ENCODE data around the gene DLGAP4.

The DLGAP4 gene

GRCh38 chr20:36333841-36334240 lies 27.7 kb downstream of the DLGAP4 start:
- no peak for DNase-seq

GRCh38 chr20:36334281-36335205 lies 28.4 kb downstream of the DLGAP4 start:
- DNase-seq = no peak

- DNase-seq = no peak
Measured at GRCh38 chr20:36335206-36335870, 29.2 kb downstream of the DLGAP4 start.

- no peak for DNase-seq
Measured at GRCh38 chr20:36336204-36336603, 30.1 kb downstream of the DLGAP4 start.

GRCh38 chr20:36336954-36337704 lies 31.0 kb downstream of the DLGAP4 start:
- DNase-seq = no peak

- no peak for DNase-seq
Measured at GRCh38 chr20:36337886-36338285, 31.7 kb downstream of the DLGAP4 start.

GRCh38 chr20:36339646-36340592 lies 33.8 kb downstream of the DLGAP4 start:
- DNase-seq = peak; percentile 9

GRCh38 chr20:36340593-36340990 lies 34.5 kb downstream of the DLGAP4 start:
- DNase-seq = no peak

- DNase-seq = no peak
Measured at GRCh38 chr20:36341331-36342020, 35.3 kb downstream of the DLGAP4 start.

GRCh38 chr20:36342331-36343120 lies 36.4 kb downstream of the DLGAP4 start:
- DNase-seq = no peak

GRCh38 chr20:36343641-36344040 lies 37.5 kb downstream of the DLGAP4 start:
- DNase-seq = no peak

- DNase-seq = peak; percentile 21
Measured at GRCh38 chr20:36344517-36345132, 38.5 kb downstream of the DLGAP4 start.

- no peak for DNase-seq
Measured at GRCh38 chr20:36346256-36346655, 40.1 kb downstream of the DLGAP4 start.

- no peak for DNase-seq
Measured at GRCh38 chr20:36349384-36350170, 43.4 kb downstream of the DLGAP4 start.

- no peak for DNase-seq
Measured at GRCh38 chr20:36350439-36350838, 44.3 kb downstream of the DLGAP4 start.

- DNase-seq = no peak
Measured at GRCh38 chr20:36351937-36352336, 45.8 kb downstream of the DLGAP4 start.

- DNase-seq = no peak
Measured at GRCh38 chr20:36352843-36353553, 46.9 kb downstream of the DLGAP4 start.

GRCh38 chr20:36353740-36354139 lies 47.6 kb downstream of the DLGAP4 start:
- DNase-seq = no peak
